GM21381 (cell line): ENCODE data around the gene PDIA5.
"Not testable (repeated sequence)": the region's sequence is repeated elsewhere in the genome, so short reads cannot be mapped to it uniquely, and the experiment has no call there.

Experiments used
- ATAC-seq: cut with Tn5 transposase; IDR thresholded peaks from one replicate; pipeline ENCODE4 v1.9.1; 2021; ENCODE audit warnings: mild to moderate bottlenecking, moderate library complexity; ENCODE audit not compliant: unreplicated experiment

Gene PDIA5

GRCh38 chr3:123143669-123144411 lies 77.0 kb downstream of the PDIA5 start:
- no peak for ATAC-seq

GRCh38 chr3:123147754-123148535 lies 81.1 kb downstream of the PDIA5 start:
- ATAC-seq = no peak

- no peak for ATAC-seq
Observed at GRCh38 chr3:123148772-123149171, 81.9 kb downstream of the PDIA5 start.

- ATAC-seq = no peak
Observed at GRCh38 chr3:123149525-123149924, 82.7 kb downstream of the PDIA5 start.

- no peak for ATAC-seq
Observed at GRCh38 chr3:123150449-123151215, 83.8 kb downstream of the PDIA5 start.

GRCh38 chr3:123151251-123151705 lies 84.5 kb downstream of the PDIA5 start:
- ATAC-seq = no peak

GRCh38 chr3:123151853-123152420 lies 85.1 kb downstream of the PDIA5 start:
- ATAC-seq = not testable (repeated sequence)

GRCh38 chr3:123152687-123153086 lies 85.9 kb downstream of the PDIA5 start:
- no peak for ATAC-seq

- no peak for ATAC-seq
Observed at GRCh38 chr3:123153125-123154019, 86.5 kb downstream of the PDIA5 start.

- ATAC-seq = no peak
Observed at GRCh38 chr3:123154020-123154985, 87.5 kb downstream of the PDIA5 start.

- no peak for ATAC-seq
Observed at GRCh38 chr3:123155471-123156011, 88.7 kb downstream of the PDIA5 start.

GRCh38 chr3:123156276-123156995 lies 89.6 kb downstream of the PDIA5 start:
- no peak for ATAC-seq

- ATAC-seq = no peak
Observed at GRCh38 chr3:123157209-123157597, 90.4 kb downstream of the PDIA5 start.

- ATAC-seq = no peak
Observed at GRCh38 chr3:123157598-123158287, 90.9 kb downstream of the PDIA5 start.

- no peak for ATAC-seq
Observed at GRCh38 chr3:123158330-123158729, 91.5 kb downstream of the PDIA5 start.

- no peak for ATAC-seq
Observed at GRCh38 chr3:123158899-123159390, 92.1 kb downstream of the PDIA5 start.

- no peak for ATAC-seq
Observed at GRCh38 chr3:123159926-123160635, 93.3 kb downstream of the PDIA5 start.
